Measurements from ENCODE around the gene NOVA1.

DNA sequence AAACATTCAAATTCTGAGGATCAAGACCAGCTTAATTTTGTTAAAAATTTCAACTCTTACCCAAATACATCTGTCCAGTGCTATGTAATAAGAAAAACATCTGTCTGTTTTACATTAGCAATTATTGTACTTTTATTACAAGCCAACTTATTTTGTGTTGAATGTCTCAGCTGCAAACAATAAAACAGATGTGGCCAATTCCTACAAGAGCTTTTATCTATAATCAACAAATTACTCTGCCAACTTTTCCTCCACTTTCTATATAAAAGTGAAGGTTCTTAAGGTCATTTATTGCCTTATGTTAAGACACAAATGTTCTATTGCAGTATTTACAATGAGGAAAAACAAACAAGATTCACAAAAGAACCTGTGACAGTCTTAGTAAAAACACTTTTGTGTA, 72.7 kb downstream of the NOVA1 start:
- TF ChIP-seq EZH2phosphoT487 (IDR thresholded peaks at IDR 0.05; ENCODE audit: insufficient read depth, low read depth): no peak
- no peak for TF ChIP-seq EZH2 (IDR thresholded peaks at IDR 0.05; ENCODE audit: insufficient read depth, poor library complexity, severe bottlenecking)
